ENCODE measurements around the gene TCF12. TPM values are rescaled to one million over a fixed set of nuclear protein-coding genes. Genes with fewer than 3 reads are reported as not detected.

TCF12 gene
- polyA plus RNA-seq, 1 donor (not counting 4 experiments of a cell fraction or from before 2014, with no cell fraction given), result 48.3 TPM

- TF ChIP-seq CTCF (optimal IDR thresholded peaks at IDR 0.05 in 1 of 3, IDR thresholded peaks at IDR 0.05 in 1 of 3, conservative IDR thresholded peaks at IDR 0.05 in 1 of 3; ENCODE audit: extremely low read depth in 1 of 3, insufficient read depth in 2 of 3, low read length in 3 of 3), result no peak
- TF ChIP-seq EZH2 (IDR thresholded peaks at IDR 0.05; ENCODE audit: low read length), result no peak
- no peaks in the 10 kb centered on the region for H3K36me3 ChIP-seq (ENCODE audit: control insufficient read depth in 2 of 2, extremely low read depth in 1 of 2, insufficient read depth in 2 of 2, low read length in 2 of 2)
- no peaks in the 10 kb centered on the region for H3K9me3 ChIP-seq (ENCODE audit: control insufficient read depth, low read depth, low read length)
- H4K20me1 ChIP-seq (ENCODE audit: control insufficient read depth, extremely low read depth, insufficient read depth, low read length), result no peaks in the 10 kb centered on the region
- peaks cover 6% of the 10 kb centered on the region for H3K4me1 ChIP-seq (ENCODE audit: control insufficient read depth, extremely low read depth, insufficient read depth, low read length)
- no peak overlapping the region for H3K4me2 ChIP-seq (ENCODE audit: control insufficient read depth, extremely low read depth, insufficient read depth, low read depth, low read length)
- H3K4me3 ChIP-seq (ENCODE audit: control insufficient read depth in 2 of 3, extremely low read depth in 1 of 3, insufficient read depth in 2 of 3, low read depth in 1 of 3, low read length in 3 of 3), result no peak overlapping the region
- H3K27me3 ChIP-seq (ENCODE audit: control insufficient read depth, extremely low read depth, insufficient read depth, low read length), result peaks cover 10% of the 10 kb centered on the region
- no peak overlapping the region for H3K9ac ChIP-seq (ENCODE audit: control insufficient read depth, extremely low read depth, insufficient read depth, low read length)
- DNase-seq (ENCODE audit: low read depth, low spot score) (no peak), FAIRE-seq (no peak)
- no peak overlapping the region for H2AFZ ChIP-seq (ENCODE audit: control insufficient read depth, low read length)
- H3K9me1 ChIP-seq (ENCODE audit: control insufficient read depth, extremely low read depth, insufficient read depth, low read length), result no peaks in the 10 kb centered on the region
- no peaks in the 10 kb centered on the region for H3K79me2 ChIP-seq (ENCODE audit: control insufficient read depth, insufficient read depth, low read length)
- no peak overlapping the region for H3K27ac ChIP-seq (ENCODE audit: control insufficient read depth, insufficient read depth, low read length)
- dilution Hi-C loops (cut with MboI; ENCODE audit: extremely low pct_ligation_motif_present, low sequenced_read_pairs), result loop anchor here (25.0 kb wide), 1 partner anchor 211 kb away; no protein-coding TSS in a partner anchor
Observed at GRCh38 chr15:57326196-57326595, 407.8 kb downstream of the TCF12 start.

GRCh38 chr15:57327985-57328471, 409.6 kb downstream of the TCF12 start:
- FAIRE-seq (no peak), DNase-seq (ENCODE audit: low read depth, low spot score) (no peak)
- H3K9me3 ChIP-seq (ENCODE audit: control insufficient read depth, low read depth, low read length), result no peaks in the 10 kb centered on the region
- H3K4me3 ChIP-seq (ENCODE audit: control insufficient read depth in 2 of 3, extremely low read depth in 1 of 3, insufficient read depth in 2 of 3, low read depth in 1 of 3, low read length in 3 of 3), result no peak overlapping the region
- peaks cover 6% of the 10 kb centered on the region for H3K4me1 ChIP-seq (ENCODE audit: control insufficient read depth, extremely low read depth, insufficient read depth, low read length)
- H3K79me2 ChIP-seq (ENCODE audit: control insufficient read depth, insufficient read depth, low read length), result no peaks in the 10 kb centered on the region
- H3K9me1 ChIP-seq (ENCODE audit: control insufficient read depth, extremely low read depth, insufficient read depth, low read length), result no peaks in the 10 kb centered on the region
- TF ChIP-seq EZH2 (IDR thresholded peaks at IDR 0.05; ENCODE audit: low read length) (no peak), CTCF (optimal IDR thresholded peaks at IDR 0.05 in 1 of 3, IDR thresholded peaks at IDR 0.05 in 1 of 3, conservative IDR thresholded peaks at IDR 0.05 in 1 of 3; ENCODE audit: extremely low read depth in 1 of 3, insufficient read depth in 2 of 3, low read length in 3 of 3) (no peak)
- dilution Hi-C loops (cut with MboI; ENCODE audit: extremely low pct_ligation_motif_present, low sequenced_read_pairs), result loop anchor here (25.0 kb wide), 1 partner anchor 209 kb away; no protein-coding TSS in a partner anchor
- peaks cover 21% of the 10 kb centered on the region for H3K27me3 ChIP-seq (ENCODE audit: control insufficient read depth, extremely low read depth, insufficient read depth, low read length)
- no peak overlapping the region for H3K9ac ChIP-seq (ENCODE audit: control insufficient read depth, extremely low read depth, insufficient read depth, low read length)
- no peak overlapping the region for H3K27ac ChIP-seq (ENCODE audit: control insufficient read depth, insufficient read depth, low read length)
- no peaks in the 10 kb centered on the region for H3K36me3 ChIP-seq (ENCODE audit: control insufficient read depth in 2 of 2, extremely low read depth in 1 of 2, insufficient read depth in 2 of 2, low read length in 2 of 2)
- no peak overlapping the region for H2AFZ ChIP-seq (ENCODE audit: control insufficient read depth, low read length)
- no peak overlapping the region for H3K4me2 ChIP-seq (ENCODE audit: control insufficient read depth, extremely low read depth, insufficient read depth, low read depth, low read length)
- no peaks in the 10 kb centered on the region for H4K20me1 ChIP-seq (ENCODE audit: control insufficient read depth, extremely low read depth, insufficient read depth, low read length)

Data from keratinocyte (primary cell).